ENCODE data around the gene SLC25A22.

SLC25A22 gene

DNA sequence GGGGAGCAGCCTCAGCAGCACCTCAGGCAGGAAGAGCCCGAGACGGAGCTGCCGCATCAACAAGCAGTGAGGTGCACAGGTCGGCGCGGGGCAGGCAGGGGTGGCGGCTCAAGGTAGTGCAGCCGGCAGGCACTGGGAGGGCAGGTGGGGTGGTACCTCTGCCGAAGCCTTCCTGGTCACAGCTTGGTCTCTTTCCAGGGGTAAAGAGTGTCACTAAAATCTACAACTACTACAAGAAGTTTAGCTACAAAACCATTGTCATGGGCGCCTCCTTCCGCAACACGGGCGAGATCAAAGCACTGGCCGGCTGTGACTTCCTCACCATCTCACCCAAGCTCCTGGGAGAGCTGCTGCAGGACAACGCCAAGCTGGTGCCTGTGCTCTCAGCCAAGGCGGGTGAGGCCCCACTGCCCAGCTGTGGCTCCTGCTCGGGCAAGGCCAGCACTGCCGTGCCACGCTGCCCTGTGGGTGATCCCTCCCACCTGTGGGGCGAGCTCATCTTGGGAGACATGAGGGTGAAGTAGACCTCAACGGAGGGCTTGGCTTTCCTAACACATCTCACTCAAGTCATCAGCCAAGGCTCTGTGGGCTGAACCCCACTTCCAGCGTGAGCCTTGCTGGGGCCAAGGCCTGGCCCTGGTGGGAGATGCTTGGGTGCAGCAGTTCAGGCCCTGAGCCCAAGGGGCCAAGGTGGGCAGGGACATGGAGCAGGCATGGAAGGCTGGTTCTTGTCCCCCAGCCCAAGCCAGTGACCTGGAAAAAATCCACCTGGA is 34.3 kb downstream of the SLC25A22 start:
- Histone ChIP-seq H3K9ac (ENCODE audit: low read depth, low read length, poor library complexity, severe bottlenecking) (no peak overlapping the region), H3F3A (ENCODE audit: low read depth) (no peaks in the 10 kb centered on the region)
- TF ChIP-seq, protein P1, sequence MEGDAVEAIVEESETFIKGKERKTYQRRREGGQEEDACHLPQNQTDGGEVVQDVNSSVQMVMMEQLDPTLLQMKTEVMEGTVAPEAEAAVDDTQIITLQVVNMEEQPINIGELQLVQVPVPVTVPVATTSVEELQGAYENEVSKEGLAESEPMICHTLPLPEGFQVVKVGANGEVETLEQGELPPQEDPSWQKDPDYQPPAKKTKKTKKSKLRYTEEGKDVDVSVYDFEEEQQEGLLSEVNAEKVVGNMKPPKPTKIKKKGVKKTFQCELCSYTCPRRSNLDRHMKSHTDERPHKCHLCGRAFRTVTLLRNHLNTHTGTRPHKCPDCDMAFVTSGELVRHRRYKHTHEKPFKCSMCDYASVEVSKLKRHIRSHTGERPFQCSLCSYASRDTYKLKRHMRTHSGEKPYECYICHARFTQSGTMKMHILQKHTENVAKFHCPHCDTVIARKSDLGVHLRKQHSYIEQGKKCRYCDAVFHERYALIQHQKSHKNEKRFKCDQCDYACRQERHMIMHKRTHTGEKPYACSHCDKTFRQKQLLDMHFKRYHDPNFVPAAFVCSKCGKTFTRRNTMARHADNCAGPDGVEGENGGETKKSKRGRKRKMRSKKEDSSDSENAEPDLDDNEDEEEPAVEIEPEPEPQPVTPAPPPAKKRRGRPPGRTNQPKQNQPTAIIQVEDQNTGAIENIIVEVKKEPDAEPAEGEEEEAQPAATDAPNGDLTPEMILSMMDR (conservative IDR thresholded peaks at IDR 0.05; ENCODE audit: low read length), result no peak
- TF ChIP-seq EZH2phosphoT487 (IDR thresholded peaks at IDR 0.05; ENCODE audit: borderline replicate concordance), result no peak

DNA sequence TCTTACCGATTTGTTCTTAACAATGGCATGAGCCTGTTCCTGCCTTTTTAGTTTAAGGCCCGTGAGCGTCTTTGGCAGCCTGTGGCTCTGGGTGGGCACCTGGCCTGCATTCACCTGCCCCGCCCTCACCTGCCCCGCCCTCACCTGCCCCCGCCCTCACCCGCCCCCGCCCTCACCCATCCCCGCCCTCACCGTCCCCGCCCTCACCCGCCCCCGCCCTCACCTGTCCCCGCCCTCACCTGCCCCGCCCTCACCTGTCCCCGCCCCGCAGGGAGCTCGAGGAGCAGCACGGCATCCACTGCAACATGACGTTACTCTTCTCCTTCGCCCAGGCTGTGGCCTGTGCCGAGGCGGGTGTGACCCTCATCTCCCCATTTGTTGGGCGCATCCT is 35.0 kb downstream of the SLC25A22 start:
- Histone ChIP-seq H3K79me2 (ENCODE audit: insufficient read depth, low read length) (no peaks in the 10 kb centered on the region), H3K9me2 (replicated peaks; ENCODE audit: low read depth, low read length) (no peaks in the 10 kb centered on the region), H3F3A (ENCODE audit: low read depth) (no peaks in the 10 kb centered on the region), H4K20me1 (ENCODE audit: insufficient read depth, low read length, poor library complexity, severe bottlenecking) (no peaks in the 10 kb centered on the region), H3K9me3 (ENCODE audit: insufficient read depth, low read depth, low read length) (no peaks in the 10 kb centered on the region), H3K4me1 (ENCODE audit: insufficient read depth, low read length, poor library complexity, severe bottlenecking) (no peaks in the 10 kb centered on the region), H3K36me3 (ENCODE audit: insufficient read depth, low read length) (peaks cover 65% of the 10 kb centered on the region; the same call in 1 of the 2 replicates), H2AFZ (ENCODE audit: low read length) (no peak overlapping the region), H3K9ac (ENCODE audit: low read depth, low read length, poor library complexity, severe bottlenecking) (no peak overlapping the region), H3K4me3 (ENCODE audit: low read length, poor library complexity, severe bottlenecking) (no peak overlapping the region), H3K27me3 (ENCODE audit: insufficient read depth, low read length, poor library complexity, severe bottlenecking) (no peaks in the 10 kb centered on the region), H3K4me2 (ENCODE audit: low read depth, low read length, poor library complexity, severe bottlenecking) (no peak overlapping the region)
- TF ChIP-seq, protein P1 (conservative IDR thresholded peaks at IDR 0.05; ENCODE audit: low read length), result no peak
- no peak for TF ChIP-seq EZH2phosphoT487 (IDR thresholded peaks at IDR 0.05; ENCODE audit: borderline replicate concordance)

More for the DNA sequence above, 34.3 kb downstream of the SLC25A22 start:
- H3K9me3 ChIP-seq (ENCODE audit: insufficient read depth, low read depth, low read length), result no peaks in the 10 kb centered on the region
- no peaks in the 10 kb centered on the region for H4K20me1 ChIP-seq (ENCODE audit: insufficient read depth, low read length, poor library complexity, severe bottlenecking)
- no peaks in the 10 kb centered on the region for H3K79me2 ChIP-seq (ENCODE audit: insufficient read depth, low read length)
- peaks cover 65% of the 10 kb centered on the region; the same call in 1 of the 2 replicates for H3K36me3 ChIP-seq (ENCODE audit: insufficient read depth, low read length)
- H3K9me2 ChIP-seq (replicated peaks; ENCODE audit: low read depth, low read length), result no peaks in the 10 kb centered on the region
- no peaks in the 10 kb centered on the region for H3K27me3 ChIP-seq (ENCODE audit: insufficient read depth, low read length, poor library complexity, severe bottlenecking)
- no peaks in the 10 kb centered on the region for H3K4me1 ChIP-seq (ENCODE audit: insufficient read depth, low read length, poor library complexity, severe bottlenecking)
- no peak overlapping the region for H2AFZ ChIP-seq (ENCODE audit: low read length)
- H3K4me3 ChIP-seq (ENCODE audit: low read length, poor library complexity, severe bottlenecking), result no peak overlapping the region
- H3K4me2 ChIP-seq (ENCODE audit: low read depth, low read length, poor library complexity, severe bottlenecking), result no peak overlapping the region

DNA sequence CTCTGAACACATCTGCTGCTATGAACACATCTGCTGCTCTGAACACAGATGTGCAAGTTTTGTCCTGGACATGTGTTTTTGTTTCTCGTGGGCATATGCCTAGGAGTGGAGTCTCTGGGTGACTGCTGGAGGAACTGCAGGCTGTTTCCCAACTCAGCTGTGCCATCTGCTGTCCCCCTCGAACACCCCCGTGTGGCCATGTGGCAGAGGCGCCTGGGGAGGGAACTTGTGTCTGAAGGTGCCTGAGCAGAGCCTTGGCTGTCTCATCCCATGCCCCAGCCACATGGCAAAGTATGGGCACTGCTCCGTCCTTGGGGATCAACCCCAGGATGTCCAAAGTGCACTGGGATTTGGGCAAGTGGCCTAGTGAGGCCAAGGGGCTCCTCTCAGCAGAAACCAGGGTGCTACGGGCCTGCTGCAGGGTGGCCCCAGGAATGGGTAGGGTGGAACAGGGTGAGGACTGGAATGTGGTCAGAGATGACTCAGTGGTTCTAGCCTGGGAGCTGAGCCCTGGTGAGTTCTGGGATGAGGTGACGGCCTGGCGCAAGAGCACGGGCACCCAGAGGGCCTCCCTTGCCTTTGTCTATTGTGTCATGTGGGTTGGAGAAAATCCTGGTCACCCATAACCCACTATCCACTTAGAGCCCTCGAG is 35.5 kb downstream of the SLC25A22 start:
- Histone ChIP-seq H3K9ac (ENCODE audit: low read depth, low read length, poor library complexity, severe bottlenecking) (no peak overlapping the region), H3K27me3 (ENCODE audit: insufficient read depth, low read length, poor library complexity, severe bottlenecking) (no peaks in the 10 kb centered on the region), H3K4me1 (ENCODE audit: insufficient read depth, low read length, poor library complexity, severe bottlenecking) (no peaks in the 10 kb centered on the region), H3K4me2 (ENCODE audit: low read depth, low read length, poor library complexity, severe bottlenecking) (no peak overlapping the region), H3K4me3 (ENCODE audit: low read length, poor library complexity, severe bottlenecking) (no peak overlapping the region), H3K9me3 (ENCODE audit: insufficient read depth, low read depth, low read length) (no peaks in the 10 kb centered on the region), H3K79me2 (ENCODE audit: insufficient read depth, low read length) (no peaks in the 10 kb centered on the region), H3K9me2 (replicated peaks; ENCODE audit: low read depth, low read length) (no peaks in the 10 kb centered on the region), H3K36me3 (ENCODE audit: insufficient read depth, low read length) (peaks cover 66% of the 10 kb centered on the region; the same call in 1 of the 2 replicates), H3F3A (ENCODE audit: low read depth) (no peaks in the 10 kb centered on the region), H4K20me1 (ENCODE audit: insufficient read depth, low read length, poor library complexity, severe bottlenecking) (no peaks in the 10 kb centered on the region), H2AFZ (ENCODE audit: low read length) (no peak overlapping the region)
- TF ChIP-seq, protein P1 (conservative IDR thresholded peaks at IDR 0.05; ENCODE audit: low read length), result peak; percentile 29; the same call in 1 of the 2 replicates
- TF ChIP-seq EZH2phosphoT487 (IDR thresholded peaks at IDR 0.05; ENCODE audit: borderline replicate concordance), result no peak

Data from Loucy (cell line).